ENCODE results near the gene LAIR2. TPM values are rescaled to one million over a fixed set of nuclear protein-coding genes. Genes with fewer than 3 reads are reported as not detected.

Gene LAIR2
- total and polyA plus RNA-seq, 2 experiments from 2014 or later: not detected

DNA sequence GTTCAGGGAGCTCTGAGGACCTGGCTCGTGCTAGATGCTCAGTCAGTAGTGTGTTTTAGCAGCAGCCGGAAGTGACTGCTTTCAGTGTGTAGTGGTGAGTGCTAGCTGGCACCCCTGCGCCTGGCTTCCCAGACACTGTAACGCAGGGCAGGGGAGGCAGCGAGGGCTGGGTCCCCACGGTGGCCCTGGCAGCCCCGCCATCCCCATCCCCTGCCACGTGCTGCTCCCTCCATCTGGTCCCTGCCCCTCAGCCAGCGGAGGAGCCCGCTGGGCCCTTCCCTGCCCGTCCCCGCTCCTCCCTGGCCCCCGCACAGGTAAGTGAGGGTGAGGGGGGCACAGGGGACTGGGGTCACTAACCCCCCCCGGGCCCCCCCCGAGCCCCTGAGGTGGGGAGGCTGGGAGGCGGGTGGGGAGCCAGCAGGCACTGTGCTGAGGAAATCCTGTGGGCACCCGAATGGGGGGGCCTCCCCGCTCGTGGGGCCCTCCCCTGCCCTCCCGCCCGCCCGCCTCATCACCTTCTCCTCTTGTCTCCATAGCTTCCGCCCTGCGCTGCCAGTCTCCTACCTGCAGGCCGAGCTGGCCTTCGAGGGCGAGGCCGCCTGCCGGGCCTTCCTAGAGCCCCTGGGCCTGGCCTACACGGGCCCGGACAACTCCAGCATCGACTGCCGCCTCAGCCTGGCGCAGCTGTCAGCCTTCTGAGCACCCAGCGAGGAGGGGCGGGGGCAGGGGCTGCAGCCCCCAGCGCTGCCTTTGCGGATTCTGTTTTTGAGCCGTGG, 42.2 kb upstream of the LAIR2 start:
- Histone ChIP-seq H3K79me2 (replicated peaks; ENCODE audit: insufficient read depth) (no peaks in the 10 kb centered on the region), H3K27me3 (ENCODE audit: insufficient read depth) (peaks cover 1% of the 10 kb centered on the region; the same call in 1 of the 2 replicates), H3F3A (replicated peaks; ENCODE audit: low read depth) (peaks cover 6% of the 10 kb centered on the region; the same call in 1 of the 2 replicates), H3K4me1 (ENCODE audit: insufficient read depth) (peaks cover 3% of the 10 kb centered on the region; the same call in 1 of the 2 replicates), H3K4me2 (no peak overlapping the region), H3K4me3 (no peak overlapping the region), H2AFZ (no peak overlapping the region), H4K20me1 (replicated peaks; ENCODE audit: insufficient read depth) (peaks cover 6% of the 10 kb centered on the region; the same call in 1 of the 2 replicates), H3K27ac (ENCODE audit: low read depth) (no peak overlapping the region), H3K36me3 (ENCODE audit: insufficient read depth) (peaks cover 14% of the 10 kb centered on the region), H3K9me2 (ENCODE audit: insufficient read depth) (no peaks in the 10 kb centered on the region)
- DNase-seq (ENCODE audit: low spot score): no peak
- Mint-ChIP-seq H3K27me3 (ENCODE audit: insufficient read depth, low read depth, poor library complexity) (peaks cover 25% of the 10 kb centered on the region), H3K4me3 (no peak overlapping the region), H3K36me3 (ENCODE audit: low read depth) (peaks cover 53% of the 10 kb centered on the region), H3K4me1 (peaks cover 15% of the 10 kb centered on the region; the same call in 2 of the 3 replicates), H3K9me3 (peaks cover 5% of the 10 kb centered on the region; the same call in 1 of the 3 replicates), H3K27ac (no peak overlapping the region)
- ATAC-seq: no peak
- TF ChIP-seq EZH2phosphoT487 (IDR thresholded peaks at IDR 0.05; ENCODE audit: unreplicated experiment): no peak
- no peak for TF ChIP-seq NANOG (IDR thresholded peaks at IDR 0.05; ENCODE audit: borderline replicate concordance)
- TF ChIP-seq, protein P1, sequence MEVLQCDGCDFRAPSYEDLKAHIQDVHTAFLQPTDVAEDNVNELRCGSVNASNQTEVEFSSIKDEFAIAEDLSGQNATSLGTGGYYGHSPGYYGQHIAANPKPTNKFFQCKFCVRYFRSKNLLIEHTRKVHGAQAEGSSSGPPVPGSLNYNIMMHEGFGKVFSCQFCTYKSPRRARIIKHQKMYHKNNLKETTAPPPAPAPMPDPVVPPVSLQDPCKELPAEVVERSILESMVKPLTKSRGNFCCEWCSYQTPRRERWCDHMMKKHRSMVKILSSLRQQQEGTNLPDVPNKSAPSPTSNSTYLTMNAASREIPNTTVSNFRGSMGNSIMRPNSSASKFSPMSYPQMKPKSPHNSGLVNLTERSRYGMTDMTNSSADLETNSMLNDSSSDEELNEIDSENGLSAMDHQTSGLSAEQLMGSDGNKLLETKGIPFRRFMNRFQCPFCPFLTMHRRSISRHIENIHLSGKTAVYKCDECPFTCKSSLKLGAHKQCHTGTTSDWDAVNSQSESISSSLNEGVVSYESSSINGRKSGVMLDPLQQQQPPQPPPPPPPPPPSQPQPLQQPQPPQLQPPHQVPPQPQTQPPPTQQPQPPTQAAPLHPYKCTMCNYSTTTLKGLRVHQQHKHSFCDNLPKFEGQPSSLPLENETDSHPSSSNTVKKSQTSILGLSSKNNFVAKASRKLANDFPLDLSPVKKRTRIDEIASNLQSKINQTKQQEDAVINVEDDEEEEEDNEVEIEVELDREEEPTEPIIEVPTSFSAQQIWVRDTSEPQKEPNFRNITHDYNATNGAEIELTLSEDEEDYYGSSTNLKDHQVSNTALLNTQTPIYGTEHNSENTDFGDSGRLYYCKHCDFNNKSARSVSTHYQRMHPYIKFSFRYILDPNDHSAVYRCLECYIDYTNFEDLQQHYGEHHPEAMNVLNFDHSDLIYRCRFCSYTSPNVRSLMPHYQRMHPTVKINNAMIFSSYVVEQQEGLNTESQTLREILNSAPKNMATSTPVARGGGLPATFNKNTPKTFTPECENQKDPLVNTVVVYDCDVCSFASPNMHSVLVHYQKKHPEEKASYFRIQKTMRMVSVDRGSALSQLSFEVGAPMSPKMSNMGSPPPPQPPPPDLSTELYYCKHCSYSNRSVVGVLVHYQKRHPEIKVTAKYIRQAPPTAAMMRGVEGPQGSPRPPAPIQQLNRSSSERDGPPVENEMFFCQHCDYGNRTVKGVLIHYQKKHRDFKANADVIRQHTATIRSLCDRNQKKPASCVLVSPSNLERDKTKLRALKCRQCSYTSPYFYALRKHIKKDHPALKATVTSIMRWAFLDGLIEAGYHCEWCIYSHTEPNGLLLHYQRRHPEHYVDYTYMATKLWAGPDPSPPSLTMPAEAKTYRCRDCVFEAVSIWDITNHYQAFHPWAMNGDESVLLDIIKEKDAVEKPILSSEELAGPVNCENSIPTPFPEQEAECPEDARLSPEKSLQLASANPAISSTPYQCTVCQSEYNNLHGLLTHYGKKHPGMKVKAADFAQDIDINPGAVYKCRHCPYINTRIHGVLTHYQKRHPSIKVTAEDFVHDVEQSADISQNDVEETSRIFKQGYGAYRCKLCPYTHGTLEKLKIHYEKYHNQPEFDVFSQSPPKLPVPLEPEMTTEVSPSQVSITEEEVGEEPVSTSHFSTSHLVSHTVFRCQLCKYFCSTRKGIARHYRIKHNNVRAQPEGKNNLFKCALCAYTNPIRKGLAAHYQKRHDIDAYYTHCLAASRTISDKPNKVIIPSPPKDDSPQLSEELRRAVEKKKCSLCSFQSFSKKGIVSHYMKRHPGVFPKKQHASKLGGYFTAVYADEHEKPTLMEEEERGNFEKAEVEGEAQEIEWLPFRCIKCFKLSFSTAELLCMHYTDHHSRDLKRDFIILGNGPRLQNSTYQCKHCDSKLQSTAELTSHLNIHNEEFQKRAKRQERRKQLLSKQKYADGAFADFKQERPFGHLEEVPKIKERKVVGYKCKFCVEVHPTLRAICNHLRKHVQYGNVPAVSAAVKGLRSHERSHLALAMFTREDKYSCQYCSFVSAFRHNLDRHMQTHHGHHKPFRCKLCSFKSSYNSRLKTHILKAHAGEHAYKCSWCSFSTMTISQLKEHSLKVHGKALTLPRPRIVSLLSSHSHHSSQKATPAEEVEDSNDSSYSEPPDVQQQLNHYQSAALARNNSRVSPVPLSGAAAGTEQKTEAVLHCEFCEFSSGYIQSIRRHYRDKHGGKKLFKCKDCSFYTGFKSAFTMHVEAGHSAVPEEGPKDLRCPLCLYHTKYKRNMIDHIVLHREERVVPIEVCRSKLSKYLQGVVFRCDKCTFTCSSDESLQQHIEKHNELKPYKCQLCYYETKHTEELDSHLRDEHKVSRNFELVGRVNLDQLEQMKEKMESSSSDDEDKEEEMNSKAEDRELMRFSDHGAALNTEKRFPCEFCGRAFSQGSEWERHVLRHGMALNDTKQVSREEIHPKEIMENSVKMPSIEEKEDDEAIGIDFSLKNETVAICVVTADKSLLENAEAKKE (CRISPR knock-in tag; IDR thresholded peaks at IDR 0.05): no peak
- TF ChIP-seq JUNB (IDR thresholded peaks at IDR 0.05; ENCODE audit: unreplicated experiment): no peak
- no peak for TF ChIP-seq ZNF331 (CRISPR knock-in tag; IDR thresholded peaks at IDR 0.05; ENCODE audit: low read depth)
- TF ChIP-seq REST (IDR thresholded peaks at IDR 0.05; ENCODE audit: unreplicated experiment): no peak
